HG03097 (cell line): ENCODE results near the gene HMCN1.
A peak's percentile ranks its signal among the peaks of the same experiment; 100 is the strongest.

Source experiments
- ATAC-seq: cut with Tn5 transposase; IDR thresholded peaks from one replicate; pipeline ENCODE4 v1.9.1; 2021; ENCODE audit not compliant: unreplicated experiment, low FRiP score

Gene HMCN1

DNA sequence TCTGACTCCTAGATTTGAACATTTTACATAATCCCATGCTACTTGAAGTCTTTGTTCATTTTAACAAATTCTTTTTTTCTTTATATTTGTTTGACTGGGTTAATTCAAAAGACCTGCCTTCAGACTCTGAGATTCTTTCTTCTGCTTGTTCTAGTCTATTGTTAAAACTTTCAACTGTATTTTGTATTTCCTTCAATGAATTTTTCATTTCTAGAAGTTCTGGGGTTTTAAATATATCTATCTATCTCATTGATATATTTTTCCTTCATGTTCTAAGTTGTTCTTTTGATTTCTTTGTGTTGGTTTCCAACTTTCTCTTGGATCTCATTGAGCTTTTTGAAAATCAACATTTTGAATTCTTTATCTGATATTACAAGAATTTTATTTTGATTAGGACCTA, 64.3 kb downstream of the HMCN1 start:
- ATAC-seq: no peak

DNA sequence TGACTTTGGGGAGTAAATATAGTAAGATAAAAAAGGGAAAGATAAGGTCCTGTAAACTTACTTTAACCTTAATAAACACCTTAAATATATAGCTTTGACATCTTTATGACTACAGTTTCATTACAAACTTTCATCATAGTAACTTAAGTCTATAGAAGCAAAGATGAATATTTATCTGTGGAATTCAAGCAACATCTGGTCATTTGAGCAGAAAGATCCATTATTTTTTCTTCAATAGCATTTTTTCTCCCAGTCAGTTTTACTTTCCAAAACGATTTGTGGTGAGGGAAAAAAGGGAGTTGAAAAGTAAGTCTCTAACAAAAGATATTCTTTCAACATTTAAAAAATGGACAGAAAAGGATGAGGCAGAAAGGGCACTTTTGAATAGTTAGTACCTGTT, 69.0 kb downstream of the HMCN1 start:
- no peak for ATAC-seq

DNA sequence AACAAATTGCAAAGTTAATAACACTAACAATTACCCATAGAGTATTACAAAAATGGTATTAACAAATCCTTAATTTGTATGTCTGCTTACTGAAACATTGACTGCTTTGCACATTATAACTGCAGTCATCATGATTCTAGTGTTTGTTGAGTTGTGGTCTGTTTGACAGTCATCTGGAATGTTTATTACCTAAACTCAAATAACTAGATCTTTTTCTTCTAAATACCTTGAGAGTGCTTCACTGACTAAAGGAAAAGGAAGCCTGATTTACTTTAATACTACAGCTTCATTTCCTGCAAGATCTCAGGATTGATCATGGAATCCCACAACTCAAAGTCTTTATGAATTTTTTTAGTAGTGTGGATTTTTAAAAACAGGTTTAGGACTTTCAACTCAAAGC, 70.0 kb downstream of the HMCN1 start:
- no peak for ATAC-seq

DNA sequence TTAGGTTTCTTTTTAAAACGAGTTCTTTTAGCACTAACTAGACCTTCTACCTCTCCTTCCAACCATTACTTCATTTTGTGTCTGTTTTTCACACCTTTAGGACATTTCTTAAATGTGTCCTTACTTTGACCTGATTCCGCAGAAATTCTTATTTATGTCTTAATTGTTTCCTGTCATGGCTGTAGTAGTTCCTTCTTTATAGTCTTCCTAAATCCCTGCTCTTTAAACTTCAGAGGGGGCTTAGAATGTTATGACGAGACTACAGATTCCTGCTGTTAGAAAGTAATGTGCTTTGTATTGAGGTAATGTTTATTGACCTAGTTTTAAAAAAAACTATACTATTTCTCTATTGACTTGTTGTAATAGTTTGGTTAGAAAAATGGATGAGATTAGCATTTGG, 70.4 kb downstream of the HMCN1 start:
- no peak for ATAC-seq

DNA sequence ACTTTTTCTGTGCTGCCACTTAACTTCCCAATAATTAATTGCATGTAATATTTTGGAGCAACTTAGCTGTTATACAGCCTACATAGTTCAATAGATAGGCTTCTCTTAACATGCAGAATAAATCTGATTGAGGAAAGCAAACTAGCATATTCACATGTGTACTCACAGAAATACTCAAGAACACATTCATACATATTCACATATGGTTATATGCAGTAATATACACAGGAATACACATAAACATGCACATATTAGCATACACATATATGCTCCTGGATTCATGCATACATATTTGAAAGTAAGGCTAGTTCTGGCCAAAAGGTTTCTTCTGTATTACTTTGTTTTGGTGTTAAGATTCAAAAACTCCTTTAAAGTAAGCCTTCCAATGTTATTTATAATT, 73.1 kb downstream of the HMCN1 start:
- no peak for ATAC-seq

DNA sequence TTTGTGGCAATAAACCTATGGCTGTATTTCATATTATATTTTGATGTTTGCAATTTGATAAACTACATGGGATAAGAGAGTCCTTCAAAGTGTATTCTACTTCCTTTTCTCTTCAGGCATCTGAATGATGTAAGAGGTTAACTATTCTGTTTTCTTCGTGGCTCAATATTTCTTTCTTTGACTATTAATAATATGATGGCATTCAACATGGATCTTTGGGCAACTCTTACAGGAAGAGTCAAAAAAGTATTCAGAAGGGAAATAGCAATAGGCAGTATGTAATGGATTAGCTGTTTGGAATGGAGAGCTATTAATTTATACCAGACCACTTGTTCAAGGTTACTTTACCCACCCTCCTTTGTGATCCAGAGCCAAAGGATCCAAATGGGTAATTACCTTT, 74.4 kb downstream of the HMCN1 start:
- no peak for ATAC-seq

DNA sequence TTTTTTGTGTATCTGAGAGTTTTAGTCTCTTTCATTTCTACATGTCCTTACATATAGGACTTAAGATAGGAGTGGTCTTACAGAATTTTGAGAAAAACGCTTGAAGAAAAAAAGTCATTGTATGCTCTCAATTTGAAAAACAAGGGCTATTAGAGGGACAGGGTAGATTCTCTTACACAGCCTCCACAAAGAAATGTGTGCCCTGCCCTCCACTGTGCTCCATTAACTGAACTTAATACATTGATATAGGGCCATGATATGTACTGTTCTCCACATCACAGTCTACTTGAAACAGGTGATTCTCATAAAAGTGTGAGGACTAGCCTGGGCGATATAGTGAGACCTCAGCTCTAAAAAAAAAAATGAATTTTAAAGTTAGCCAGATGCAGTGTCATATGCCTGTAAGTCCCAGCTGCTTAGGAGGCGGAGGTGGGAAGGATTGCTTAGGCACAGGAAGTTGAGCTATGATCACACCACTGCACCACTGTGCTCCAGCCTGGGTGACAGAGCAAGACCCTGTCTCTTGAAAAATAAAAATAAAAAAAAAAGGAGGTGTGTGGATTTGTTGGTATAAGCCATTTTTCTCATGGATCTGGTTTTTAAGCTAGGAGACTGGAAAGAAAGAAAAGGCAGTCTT, 77.0 kb downstream of the HMCN1 start:
- ATAC-seq: no peak

DNA sequence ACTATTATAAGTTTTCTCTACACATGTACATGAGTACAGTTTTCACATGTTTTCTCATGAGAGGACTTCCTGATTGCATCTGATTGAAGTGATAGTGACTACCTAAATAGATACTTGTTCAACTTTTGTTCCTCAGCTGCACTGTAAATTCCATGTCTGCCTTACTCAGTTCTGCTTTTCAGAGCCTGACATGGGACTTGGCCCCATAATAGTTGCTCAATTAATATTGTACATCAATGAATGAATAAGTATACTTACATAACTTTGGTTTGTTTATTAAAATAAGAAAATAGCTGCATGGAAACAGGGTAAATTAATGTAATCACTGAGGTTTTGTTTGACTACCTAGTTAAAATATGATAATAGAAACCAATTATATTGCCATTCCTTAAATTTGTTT, 78.7 kb downstream of the HMCN1 start:
- ATAC-seq: no peak

DNA sequence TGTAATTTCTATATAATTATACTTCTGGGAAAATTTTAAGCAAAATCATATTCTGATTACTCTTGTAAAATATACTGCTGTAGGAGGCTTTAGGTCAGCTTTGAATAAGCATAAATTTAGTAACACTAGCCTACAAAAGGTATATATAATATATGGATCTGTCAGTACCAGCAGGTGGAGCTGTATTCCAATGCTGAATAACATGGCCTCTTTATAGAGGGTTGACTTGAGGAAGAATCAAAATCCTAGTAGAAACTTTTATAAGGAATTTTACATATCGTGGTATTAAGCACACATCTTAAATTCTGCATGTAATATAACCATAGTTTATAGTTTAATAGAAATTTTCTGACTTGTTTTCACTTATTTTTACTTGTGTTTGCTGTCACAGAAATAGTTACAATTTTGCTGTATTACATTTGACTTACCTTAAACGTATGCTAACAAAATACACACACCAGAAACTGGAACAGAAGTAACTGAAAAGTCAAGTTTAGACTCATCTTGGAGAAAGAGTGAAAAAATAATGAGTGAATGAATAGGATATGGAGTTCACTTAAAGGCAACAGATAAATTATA, 79.3 kb downstream of the HMCN1 start:
- ATAC-seq: peak; percentile 51

DNA sequence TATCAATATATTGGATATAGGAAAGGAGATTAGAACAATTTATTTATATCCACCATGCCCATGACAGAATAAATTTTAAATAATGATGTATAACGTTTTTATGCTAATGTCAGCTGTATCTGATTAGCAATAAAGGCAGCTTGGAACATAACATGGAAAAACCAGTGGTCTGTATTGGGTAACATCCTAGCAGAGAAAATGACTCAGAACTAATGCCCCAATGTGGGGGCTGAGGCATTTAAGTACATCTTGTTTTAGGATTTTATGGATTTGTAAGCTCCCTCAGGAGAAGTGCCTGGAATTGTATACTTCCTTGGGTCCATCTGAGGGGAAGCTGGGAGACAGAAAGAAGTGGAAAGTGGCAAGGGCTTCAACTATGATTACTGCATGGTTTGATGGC, 82.3 kb downstream of the HMCN1 start:
- no peak for ATAC-seq

DNA sequence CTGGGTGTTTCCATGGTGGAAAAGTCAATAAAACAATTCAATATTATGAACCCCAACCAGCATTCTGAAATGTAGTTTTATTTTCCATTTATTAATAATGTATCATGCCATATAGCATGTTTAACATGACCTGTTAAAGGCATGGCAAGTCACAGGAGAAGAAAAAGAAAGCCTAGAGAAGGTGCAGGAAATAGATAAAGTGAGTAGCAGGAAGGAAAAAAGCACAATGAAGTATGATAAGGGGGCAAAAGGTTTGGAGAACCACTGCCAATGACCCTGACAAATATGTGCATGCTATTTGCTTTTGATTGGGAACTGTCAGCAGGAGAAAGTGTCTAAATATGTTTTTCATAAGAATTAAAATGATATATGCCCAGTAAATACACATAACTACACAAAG, 85.6 kb downstream of the HMCN1 start:
- no peak for ATAC-seq

DNA sequence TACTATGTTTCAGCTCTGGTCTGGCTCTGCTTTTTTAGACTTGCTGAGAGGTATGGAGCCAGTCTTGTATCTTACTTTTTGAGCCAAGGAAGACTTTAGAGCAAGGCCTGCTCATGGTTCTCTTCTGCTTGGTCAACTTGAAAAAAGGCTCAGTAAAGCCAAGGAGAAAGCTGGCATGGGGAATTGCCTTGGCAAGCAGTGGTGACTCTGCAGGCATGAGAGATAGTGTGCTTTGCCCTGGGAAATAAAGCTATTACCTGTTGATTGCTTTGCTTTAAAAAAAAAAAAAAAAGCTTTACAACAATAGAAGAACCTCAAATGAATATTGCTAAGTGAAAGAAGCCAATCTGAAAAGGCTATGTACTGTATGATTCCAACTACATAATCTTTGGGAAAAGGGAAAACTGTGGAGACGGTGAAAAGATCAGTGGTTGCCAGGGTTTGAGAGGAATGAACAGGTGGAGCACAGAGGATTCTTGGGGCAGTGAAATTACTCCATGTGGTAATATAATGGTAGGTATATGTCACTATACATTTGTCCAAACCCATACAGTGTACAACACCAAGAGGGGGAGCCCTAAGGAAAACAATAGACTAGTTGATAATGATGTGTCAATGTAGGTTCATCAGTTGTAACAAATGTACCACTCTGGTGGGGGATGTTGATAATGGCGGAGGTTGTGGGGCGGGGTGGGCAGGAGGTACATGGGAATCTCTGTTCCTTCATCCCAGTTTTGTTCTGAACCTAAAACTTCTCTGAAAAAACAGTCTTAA, 87.6 kb downstream of the HMCN1 start:
- no peak for ATAC-seq

DNA sequence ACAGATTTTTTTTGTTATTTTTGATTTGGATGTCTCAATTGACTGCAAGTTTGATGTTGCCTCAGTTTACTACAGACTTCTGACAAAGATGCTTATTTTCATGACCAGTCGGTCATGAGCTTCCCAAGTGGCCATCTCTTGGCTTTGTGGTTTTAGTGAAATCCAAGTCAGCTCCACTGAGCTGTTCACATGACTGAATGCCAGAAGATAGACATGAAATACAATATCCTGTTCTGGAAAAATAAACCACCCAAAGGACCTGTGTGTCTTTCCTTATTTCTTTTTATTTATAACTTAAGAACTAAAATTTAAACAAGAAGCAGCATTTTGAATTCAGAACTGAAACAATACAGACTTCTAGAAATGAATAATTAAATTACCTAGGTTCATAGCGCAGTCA, 89.3 kb downstream of the HMCN1 start:
- ATAC-seq: no peak

DNA sequence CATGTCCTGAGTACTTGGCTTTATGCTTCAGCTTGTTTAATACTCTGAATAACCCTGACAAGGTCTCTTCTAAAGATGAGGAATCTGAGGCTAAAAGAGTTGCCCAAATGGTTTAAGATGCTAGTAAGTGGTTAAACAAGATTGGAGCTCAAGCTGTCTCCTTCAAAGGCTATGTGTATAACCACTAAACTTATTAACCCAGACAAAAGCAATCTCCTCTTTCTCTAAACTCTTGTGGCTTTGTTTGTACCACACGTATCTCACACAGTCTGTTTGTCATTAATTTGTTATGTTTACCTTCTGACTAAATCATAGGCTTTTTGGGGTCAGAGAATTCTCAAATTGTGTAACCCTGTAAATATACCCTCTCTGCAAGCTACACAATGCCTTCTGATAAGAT, 89.9 kb downstream of the HMCN1 start:
- no peak for ATAC-seq

DNA sequence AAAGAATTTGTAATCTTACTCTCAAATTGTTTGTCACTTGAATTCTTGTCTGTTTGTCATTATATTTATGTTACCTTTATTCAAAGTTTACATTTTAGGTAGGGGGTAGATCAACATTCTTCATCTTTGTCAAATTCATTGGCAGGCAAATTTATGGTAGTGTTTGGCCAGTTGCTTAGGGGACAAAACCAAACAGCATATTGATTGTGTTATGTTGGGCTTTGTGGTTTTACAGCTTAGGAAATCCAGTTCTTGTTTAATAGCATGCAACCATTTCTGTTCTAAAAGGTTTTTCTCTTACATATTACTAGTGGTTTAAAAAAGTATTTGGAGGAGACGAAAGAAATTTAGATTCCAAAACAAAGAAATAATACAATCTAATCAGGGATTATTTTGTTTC, 91.4 kb downstream of the HMCN1 start:
- ATAC-seq: no peak

DNA sequence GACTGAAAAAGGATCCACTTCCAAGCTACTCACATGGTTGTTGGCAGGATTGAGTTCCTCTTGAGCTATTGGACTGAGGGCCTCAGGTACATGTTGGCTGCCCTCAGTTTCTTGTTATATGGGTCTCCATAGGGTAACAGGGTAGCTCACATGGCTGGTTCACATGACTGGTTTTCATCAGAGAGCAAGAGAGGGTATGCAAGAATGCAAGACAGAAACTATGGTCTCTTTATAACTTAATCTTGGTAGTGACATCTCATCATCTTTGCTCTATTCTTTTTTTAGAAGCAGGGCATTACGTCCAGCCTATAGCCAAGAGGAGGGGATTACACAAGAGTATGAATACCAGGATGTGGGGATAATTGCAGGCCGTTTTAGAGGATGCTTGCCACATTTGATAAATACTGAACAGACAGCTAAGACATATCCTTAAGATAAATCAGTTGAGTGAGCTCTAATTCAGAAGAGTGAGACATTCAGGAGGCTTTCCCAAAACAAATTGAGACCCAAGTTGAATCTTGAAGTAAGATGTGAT, 100.2 kb downstream of the HMCN1 start:
- no peak for ATAC-seq

DNA sequence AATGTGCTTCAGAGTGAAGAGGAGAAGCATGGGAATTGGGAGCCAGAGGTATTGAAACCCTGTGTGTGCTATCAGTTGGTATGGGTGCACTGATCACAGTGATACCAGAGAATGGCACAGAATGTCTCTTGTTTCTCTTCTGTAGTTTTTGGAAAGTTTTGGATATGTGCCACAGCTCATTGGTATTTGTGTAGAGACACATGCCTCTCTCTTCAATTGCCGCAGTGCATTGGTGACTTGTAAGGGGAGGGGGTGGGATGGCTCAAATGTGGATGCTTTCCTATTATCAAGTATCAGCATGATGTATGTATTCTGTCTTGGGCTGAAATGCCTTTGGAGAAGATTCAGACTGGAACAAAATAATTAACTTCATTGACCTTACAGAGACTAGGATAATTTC, 101.0 kb downstream of the HMCN1 start:
- no peak for ATAC-seq

DNA sequence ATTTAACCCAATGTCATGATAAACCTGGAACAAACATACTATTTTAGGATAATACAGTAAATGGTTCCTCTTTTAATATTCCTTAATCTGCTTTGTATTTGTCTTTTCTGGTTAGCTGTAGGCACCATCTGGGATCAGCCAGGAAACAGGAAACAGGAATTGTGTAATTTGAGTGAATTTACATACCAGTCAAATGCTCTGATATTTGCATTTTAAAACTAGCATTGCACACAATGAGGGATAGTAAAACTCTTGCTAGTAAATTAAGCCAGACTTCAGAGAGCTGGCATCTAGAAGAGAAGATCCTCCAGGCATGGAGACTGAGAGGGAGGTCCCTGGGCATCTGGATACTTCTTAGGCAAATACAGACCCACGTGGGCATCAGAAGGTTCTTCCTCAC, 103.5 kb downstream of the HMCN1 start:
- no peak for ATAC-seq

DNA sequence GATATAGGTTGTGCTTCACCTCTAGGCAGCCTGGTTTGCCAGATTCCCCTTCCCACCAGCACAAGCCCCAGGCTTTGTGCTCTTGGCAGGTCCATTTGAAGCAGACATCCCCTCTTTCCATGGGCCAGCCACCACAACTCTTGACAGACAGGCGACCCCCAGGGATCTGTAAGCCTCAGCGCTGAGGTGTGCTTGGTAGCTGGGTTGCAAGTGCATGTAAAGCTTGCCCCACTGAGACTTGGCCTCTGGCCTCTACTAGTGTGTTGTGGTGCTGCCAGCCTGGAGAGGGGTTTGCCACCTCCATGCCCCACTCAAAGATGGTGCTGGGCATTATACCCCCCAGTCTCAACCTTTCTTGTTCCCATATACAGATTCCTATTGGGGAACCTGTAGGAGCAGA, 103.9 kb downstream of the HMCN1 start:
- no peak for ATAC-seq

DNA sequence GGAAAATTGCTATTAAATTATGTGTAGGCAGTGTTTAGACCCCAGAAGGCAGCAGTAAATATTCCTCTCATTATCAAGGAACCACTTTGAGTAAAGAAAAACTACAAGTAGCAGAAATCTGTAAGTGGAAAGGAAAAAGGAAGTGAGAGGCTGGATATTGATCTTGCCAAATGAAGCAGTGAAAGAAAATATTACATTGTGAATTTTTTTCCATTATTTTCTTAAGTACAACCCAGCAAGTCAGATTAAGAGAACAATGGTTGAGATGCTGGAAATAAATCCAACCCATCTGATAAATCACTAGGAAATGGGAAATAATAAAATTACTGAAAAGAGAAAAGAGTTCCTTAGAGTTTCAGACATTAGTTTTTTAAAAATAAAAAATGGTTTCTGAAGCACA, 106.7 kb downstream of the HMCN1 start:
- ATAC-seq: no peak

DNA sequence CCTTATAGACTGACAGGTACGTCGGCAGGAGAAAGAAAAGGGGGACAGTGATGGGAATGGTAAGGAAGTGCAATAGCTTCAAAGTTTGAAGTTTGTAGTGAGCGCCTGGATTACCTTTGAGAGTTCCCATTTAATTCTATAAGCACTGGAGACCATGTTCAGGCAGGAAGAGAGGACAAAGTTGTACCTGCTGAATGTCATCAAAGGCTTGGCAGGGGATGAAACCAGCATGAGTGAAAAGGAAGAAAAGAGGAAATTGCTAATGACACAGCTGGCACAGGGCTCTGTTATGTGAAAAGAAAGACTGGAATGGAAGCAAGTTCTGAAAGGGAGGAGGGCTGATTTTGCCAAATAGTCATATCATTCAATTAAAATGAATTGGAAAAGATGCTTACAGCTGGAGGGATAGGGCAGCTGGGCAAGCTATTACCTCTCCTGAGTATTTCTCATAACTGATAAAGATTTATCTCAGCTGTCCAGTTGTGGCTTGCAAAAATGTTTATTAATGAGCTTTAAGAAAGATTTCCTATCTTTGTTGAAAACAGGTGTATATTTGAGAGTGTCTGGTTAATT, 109.2 kb downstream of the HMCN1 start:
- no peak for ATAC-seq

DNA sequence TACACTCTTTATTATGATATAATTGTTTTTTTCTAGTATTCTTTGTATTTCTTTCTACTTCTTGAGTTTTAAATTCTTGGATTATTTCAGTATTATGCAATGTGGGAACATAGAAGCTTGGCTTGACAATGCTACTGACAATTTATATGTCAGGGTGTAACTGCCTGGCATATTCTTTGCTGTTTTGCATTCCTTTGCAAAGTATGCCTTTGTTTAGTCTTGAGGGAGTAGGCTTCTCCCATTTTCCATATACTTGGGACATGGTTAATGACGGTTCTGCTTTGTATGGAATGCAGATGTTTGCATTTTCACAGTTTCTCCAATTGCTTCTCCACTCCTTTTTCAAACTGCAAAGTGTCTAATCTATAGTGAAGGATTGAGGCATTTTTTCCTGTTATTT, 109.8 kb downstream of the HMCN1 start:
- no peak for ATAC-seq
